Amniotic stem cell (primary cell): ENCODE measurements around the gene SRP68.

Experiments used
- DNase-seq: peaks from one replicate; lab custom pipeline; 2025; lab: John Stamatoyannopoulos, UW

Gene SRP68

GRCh38 chr17:76072148-76072858 is at the start of gene SRP68:
SRP68 (minus strand) TSS chr17:76072517; CDS start chr17:76072491, 26 bp downstream.
- peak; percentile 84 for DNase-seq

DNA sequence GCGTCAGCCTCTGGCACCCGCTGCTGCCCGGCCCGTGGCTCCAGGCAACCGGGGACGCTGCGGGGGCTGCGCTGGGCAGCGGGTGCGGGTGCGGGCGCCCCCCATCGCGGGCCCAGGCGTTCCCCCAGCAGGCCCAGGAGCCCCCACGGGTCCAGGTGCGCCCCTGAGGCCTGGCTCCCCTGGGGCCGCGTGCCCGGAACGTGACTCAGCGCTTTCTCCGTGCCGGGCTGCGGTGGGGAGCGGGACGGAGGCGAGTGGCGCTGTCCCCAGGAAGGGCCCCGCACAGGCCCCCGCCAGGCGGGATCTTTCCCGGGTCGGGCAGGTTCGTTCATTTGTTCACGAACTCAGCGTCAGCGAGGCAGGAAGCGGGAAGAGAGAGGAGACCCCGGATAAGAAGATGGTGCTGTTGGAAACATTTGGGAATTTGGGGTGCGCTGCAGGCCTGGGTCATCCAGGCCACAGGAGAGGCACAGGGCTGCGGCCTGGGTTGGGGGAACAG is 49.7 kb upstream of the SRP68 start:
- DNase-seq = no peak

- no peak for DNase-seq
Observed at GRCh38 chr17:76120658-76121008, 48.3 kb upstream of the SRP68 start.

GRCh38 chr17:76119409-76120371 is 47.4 kb upstream of the SRP68 start:
- DNase-seq = no peak

DNA sequence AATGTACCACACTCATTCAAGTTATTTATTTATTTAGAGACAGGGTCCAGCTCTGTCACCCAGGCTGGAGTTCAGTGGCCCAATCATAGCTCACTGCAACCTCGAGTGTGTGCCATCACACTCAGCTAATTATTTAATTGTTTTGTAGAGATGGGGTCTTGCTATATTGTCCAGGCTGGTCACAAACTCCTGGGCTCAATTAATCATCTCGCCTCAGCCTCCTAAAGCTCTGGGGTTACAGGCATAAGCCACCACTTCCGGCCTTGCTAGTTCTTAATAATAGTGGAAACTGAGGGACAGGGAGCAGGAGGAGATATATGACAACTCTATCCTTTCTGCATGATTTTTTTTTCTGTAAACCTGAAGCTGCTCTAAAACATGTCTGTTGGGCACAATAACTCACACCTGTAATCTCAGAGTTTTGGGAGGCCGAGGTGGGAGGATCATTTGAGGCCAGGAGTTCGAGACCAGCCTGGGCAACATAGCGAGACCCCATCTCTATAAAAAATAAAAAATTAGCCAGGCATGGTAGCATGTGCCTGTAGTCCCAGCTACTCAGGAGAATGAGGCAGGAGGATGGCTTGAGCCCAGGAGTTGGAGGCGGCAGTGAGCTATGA is 42.9 kb upstream of the SRP68 start:
- DNase-seq = no peak

DNA sequence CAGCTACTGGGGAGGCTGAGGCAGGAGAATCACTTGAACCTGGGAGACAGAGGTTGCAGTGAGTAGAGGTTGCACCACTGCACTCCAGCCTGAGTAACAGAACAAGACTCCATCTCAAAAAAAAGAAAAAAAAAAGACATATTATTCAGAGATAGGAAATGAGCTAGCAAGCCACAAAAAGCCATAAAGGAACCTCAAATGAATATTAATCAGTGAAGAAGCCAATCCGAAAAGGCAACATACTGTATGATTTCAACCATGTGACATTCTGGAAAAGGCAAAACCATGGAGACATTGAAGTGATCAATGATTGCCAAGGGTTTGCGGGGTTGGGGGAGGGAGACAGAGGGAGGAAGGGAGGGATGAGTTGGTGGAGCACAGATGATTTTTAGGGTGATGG is 39.6 kb upstream of the SRP68 start:
- DNase-seq = no peak

- no peak for DNase-seq
Observed at GRCh38 chr17:76107509-76107908, 35.2 kb upstream of the SRP68 start.

- no peak for DNase-seq
Observed at GRCh38 chr17:76106703-76107102, 34.4 kb upstream of the SRP68 start.

DNA sequence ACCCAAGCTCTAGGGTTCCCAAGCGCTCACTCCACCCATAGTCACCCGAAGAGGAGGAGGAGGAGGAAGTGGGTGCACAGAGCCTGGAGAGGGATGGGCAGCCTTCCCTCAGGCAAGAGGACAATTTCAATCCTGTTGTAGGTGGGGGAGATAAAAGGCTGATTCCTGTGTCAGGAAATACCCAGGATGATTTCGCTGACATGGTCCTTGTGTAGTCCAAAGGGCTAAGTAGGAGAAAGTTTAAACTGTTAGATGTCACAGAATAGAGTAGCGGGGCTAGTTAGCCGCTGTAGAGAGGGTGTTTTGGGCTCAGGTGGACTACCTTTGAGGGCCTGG is 32.5 kb upstream of the SRP68 start:
- DNase-seq = no peak

GRCh38 chr17:76104140-76104895 is 32.0 kb upstream of the SRP68 start:
- no peak for DNase-seq

- DNase-seq = peak; percentile 83
Observed at GRCh38 chr17:76103274-76104139, 31.2 kb upstream of the SRP68 start, which contains the start of gene EXOC7. EXOC7 (minus strand) TSS chr17:76103787; CDS start chr17:76103692, 95 bp downstream.

GRCh38 chr17:76102944-76103273 is 30.6 kb upstream of the SRP68 start:
- no peak for DNase-seq

GRCh38 chr17:76097716-76098295 is 25.5 kb upstream of the SRP68 start:
- no peak for DNase-seq

- no peak for DNase-seq
Observed at GRCh38 chr17:76095943-76096342, 23.6 kb upstream of the SRP68 start.

DNA sequence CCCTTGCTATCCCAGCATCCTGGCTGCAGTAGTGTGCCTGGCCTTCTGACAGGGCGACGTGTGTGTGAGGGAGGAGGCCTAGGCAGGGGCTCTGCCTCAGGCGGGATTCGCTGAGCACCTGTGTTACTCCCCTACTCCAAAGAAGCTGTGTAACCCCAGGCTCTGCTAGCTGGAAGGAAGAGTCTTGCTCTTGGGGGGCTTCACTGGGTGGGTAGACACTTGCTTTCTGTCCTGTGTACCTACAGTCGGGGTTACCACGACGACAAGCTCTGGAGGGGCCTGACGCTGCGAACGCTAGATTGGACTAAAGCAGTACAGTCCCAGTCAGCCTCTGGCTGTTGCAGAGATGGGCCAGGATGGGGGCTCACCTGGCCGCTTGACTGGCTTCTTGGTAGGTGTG is 21.7 kb upstream of the SRP68 start:
- DNase-seq = no peak

DNA sequence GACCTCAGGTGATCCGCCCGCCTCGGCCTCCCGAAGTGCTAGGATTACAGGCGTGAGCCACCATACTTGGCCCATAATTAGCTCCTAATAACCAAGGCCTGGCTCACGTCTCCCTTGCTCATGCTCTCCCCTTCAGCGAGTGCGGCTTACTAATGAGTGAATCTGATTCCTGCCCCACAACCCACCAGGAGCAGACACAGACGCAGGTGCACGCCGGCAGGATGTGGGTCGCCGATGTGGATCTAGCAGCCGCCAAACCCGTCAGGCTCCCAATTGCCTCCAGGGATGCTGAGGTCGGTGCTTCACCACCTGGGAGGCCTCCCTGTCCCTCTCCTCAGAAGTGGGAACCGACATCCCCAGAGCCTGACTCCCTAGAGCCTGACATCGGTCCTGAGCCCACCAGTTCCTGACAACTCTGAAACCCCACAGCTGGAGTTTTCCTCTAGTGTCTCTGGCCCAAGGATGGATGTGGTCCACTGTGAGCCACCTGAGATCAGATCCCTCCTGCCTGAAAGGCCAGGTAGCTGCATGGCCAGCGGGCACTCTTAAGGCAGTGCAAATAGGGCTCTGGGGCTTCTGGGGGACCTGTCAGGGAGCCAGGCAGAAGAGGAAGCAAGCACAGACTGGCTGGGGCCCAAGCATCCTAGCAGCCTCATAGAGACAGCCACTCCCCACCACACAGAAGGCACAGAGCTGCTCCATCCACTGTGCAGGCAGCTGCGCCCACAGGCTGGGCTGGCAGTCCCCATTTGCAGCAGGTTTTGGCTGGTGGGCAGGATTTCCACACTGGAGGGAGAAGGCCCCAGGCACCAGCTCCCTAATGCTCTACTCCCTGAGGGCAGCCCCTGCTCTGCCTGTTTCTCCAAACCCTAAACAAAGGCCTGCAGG is 20.5 kb upstream of the SRP68 start:
- DNase-seq = no peak

- no peak for DNase-seq
Observed at GRCh38 chr17:76091526-76092286, 19.4 kb upstream of the SRP68 start.

DNA sequence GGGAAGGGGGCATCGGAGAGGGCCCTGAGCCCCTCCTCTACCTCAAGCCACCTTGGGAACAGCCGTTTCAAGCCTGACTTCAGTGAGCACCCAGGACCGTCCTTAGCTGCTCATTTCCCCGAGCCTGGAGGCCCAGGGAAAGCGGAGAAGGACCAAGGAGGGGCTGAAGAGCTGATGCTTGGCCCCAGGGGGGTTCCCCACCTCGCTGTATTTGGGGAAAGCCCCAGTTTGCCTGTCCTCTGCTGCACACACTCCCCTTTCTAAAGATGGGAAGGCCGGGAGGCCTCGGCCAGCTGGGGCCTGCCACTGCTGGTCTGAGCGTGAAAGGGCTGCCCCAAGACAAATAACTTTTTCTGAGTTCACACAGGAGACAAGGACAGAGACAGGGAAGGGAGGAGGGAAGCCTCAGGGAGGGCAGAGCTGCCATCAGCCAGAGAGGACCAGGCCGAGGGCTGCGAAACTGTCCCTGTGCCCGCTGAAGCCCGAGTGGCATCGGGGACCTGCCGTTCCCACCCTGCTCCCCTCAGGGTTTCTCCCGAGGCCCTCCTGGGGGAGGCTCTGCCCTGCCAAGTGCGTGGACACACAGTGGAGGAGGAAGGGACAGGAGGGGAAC is 18.3 kb upstream of the SRP68 start:
- no peak for DNase-seq
